CD4-positive, alpha-beta T cell treated with Interferon alpha-2 for 1 hour (primary cell): ENCODE results near the gene GMFB.
"Not testable (repeated sequence)": the region's sequence is repeated elsewhere in the genome, so short reads cannot be mapped to it uniquely, and the experiment has no call there.

Experiments
- DNase-seq, 2 donors: peaks; one replicate each; pipeline ENCODE4 v3.0.0-alpha.2; 2020 to 2022

Gene GMFB

GRCh38 chr14:54490445-54491175, 1.8 kb upstream of the GMFB start:
- no peak for DNase-seq

GRCh38 chr14:54489731-54490444, 1.1 kb upstream of the GMFB start:
- DNase-seq, result no peak

- no peak for DNase-seq
Observed at GRCh38 chr14:54489318-54489683, 521 bp upstream of the GMFB start.

GRCh38 chr14:54488318-54488645, 498 bp downstream of the GMFB start:
- no peak for DNase-seq

- no peak for DNase-seq
Observed at GRCh38 chr14:54487771-54488170, 1.0 kb downstream of the GMFB start.

- no peak for DNase-seq
Observed at GRCh38 chr14:54486685-54487084, 2.1 kb downstream of the GMFB start.

GRCh38 chr14:54483846-54484245, 4.9 kb downstream of the GMFB start:
- DNase-seq, result no peak

GRCh38 chr14:54483073-54483745, 5.6 kb downstream of the GMFB start:
- no peak for DNase-seq

GRCh38 chr14:54481695-54482094, 7.1 kb downstream of the GMFB start:
- no peak for DNase-seq

GRCh38 chr14:54480830-54481562, 7.8 kb downstream of the GMFB start:
- no peak for DNase-seq

- DNase-seq, result no peak
Observed at GRCh38 chr14:54478636-54479215, 10.1 kb downstream of the GMFB start.

GRCh38 chr14:54475911-54476310, 12.9 kb downstream of the GMFB start:
- DNase-seq, result no peak

- no peak for DNase-seq
Observed at GRCh38 chr14:54475187-54475899, 13.4 kb downstream of the GMFB start.

- DNase-seq, result no peak
Observed at GRCh38 chr14:54474232-54474793, 14.5 kb downstream of the GMFB start.

GRCh38 chr14:54472315-54472714, 16.5 kb downstream of the GMFB start:
- no peak for DNase-seq

- DNase-seq, result no peak
Observed at GRCh38 chr14:54471641-54472040, 17.1 kb downstream of the GMFB start.

GRCh38 chr14:54470701-54471100, 18.1 kb downstream of the GMFB start:
- DNase-seq, result no peak

GRCh38 chr14:54467280-54467679, 21.5 kb downstream of the GMFB start:
- no peak for DNase-seq

- no peak for DNase-seq
Observed at GRCh38 chr14:54465654-54466053, 23.1 kb downstream of the GMFB start.

GRCh38 chr14:54462048-54462447, 26.7 kb downstream of the GMFB start:
- no peak for DNase-seq

GRCh38 chr14:54459106-54459505, 29.7 kb downstream of the GMFB start:
- DNase-seq, result no peak

- not testable (repeated sequence) for DNase-seq
Observed at GRCh38 chr14:54458536-54458935, 30.2 kb downstream of the GMFB start.
